Cardiac muscle cell (in vitro differentiated cells and primary cell): ENCODE measurements around the gene PSMD5. TPM values are rescaled to one million over a fixed set of nuclear protein-coding genes. Genes with fewer than 3 reads are reported as not detected.

Source experiments
- DNase-seq, 2 donors: peaks; one replicate each; pipeline versions ENCODE4 v3.0.0 to v3.0.0-alpha.2; 2010 to 2017; ENCODE audit warnings: low read depth in 1 of 2, low spot score in 1 of 2
- H3K27ac ChIP-seq: fragments of 200-600 bp; sonication (generic); 2 replicates; pipeline ENCODE4 v1.5.1; 2016
- H3K27me3 ChIP-seq: fragments of 200-600 bp; sonication (generic); 2 replicates; pipeline ENCODE4 v1.6.0; 2016; ENCODE audit warnings: control low read depth
- H3K36me3 ChIP-seq: fragments of 200-600 bp; sonication (generic); 2 replicates; pipeline ENCODE4 v1.5.1; 2016; ENCODE audit warnings: control low read depth
- H3K4me1 ChIP-seq: fragments of 200-600 bp; sonication (generic); 2 replicates; pipeline ENCODE4 v1.8.1; 2017; ENCODE audit warnings: low read depth, mild to moderate bottlenecking, mixed run types
- H3K4me3 ChIP-seq: fragments of 200-600 bp; sonication (generic); 2 replicates; pipeline ENCODE4 v1.5.1; 2016; ENCODE audit warnings: mild to moderate bottlenecking
- H3K9me3 ChIP-seq: fragments of 200-600 bp; sonication (generic); 2 replicates; pipeline ENCODE4 v1.5.1; 2017; ENCODE audit warnings: low read depth, mild to moderate bottlenecking, control low read depth
- polyA plus RNA-seq: library from polyadenylated mRNA; unstranded; fragments of >200 nt; fragmentation: Nextera tagmentation; extraction: Ambion mirVana; gene quantifications from 2 replicates; pipeline ENCODE4 v1.2.1, GENCODE V29; 2016
- total RNA-seq: library from RNA; depleted of rRNA; stranded (reverse); fragments of >200 nt; gene quantifications from 2 replicates; pipeline ENCODE4 v1.2.3, GENCODE V29; 2016
- TF ChIP-seq, protein P1 (sequence below): IDR thresholded peaks from 2 replicates; pipeline ENCODE4 v1.5.1; 2012; ENCODE audit warnings: low read depth, mild to moderate bottlenecking, low read length

The PSMD5 gene
- total and polyA plus RNA-seq, 2 experiments from 2014 or later = 16.0 to 25.3 TPM

DNA sequence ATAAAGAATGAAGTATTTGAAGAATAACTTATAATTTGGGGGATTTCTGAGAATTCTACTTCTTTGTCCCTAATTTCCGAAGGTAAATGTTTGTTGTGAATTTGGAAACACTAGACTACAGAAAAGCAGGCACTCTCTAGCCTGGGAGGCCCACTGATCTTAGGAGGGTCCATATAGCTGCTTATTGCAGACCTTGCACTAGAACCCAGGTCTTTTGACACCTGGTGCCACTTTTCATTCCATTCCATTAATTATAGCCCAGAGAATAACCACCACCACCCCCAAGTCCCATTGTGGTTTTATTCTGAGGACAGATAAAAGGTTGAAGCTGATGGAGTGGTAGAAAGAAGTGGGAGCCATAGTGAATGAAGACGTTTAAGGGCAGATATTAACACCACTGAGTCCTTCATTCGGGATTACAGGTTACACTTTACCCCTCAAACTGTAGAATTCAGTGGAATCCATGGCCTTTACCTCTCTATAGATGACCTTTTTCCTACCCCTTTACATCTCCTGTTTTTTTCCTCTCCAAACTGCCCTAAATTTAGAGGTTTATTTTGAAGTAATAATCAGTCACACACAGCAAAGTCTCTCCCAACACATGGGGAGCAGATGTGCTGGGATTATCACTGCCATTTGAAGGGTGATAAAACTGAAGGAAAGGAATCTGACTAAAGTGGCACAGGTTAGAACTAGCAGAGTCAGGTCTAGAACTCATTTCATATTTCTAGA, 12.0 kb upstream of the PSMD5 start:
- Histone ChIP-seq H3K4me3 (no peak overlapping the region), H3K27ac (no peak overlapping the region), H3K36me3 (no peaks in the 10 kb centered on the region), H3K4me1 (no peaks in the 10 kb centered on the region), H3K9me3 (no peaks in the 10 kb centered on the region), H3K27me3 (no peaks in the 10 kb centered on the region)
- DNase-seq = no peak
- TF ChIP-seq, protein P1, sequence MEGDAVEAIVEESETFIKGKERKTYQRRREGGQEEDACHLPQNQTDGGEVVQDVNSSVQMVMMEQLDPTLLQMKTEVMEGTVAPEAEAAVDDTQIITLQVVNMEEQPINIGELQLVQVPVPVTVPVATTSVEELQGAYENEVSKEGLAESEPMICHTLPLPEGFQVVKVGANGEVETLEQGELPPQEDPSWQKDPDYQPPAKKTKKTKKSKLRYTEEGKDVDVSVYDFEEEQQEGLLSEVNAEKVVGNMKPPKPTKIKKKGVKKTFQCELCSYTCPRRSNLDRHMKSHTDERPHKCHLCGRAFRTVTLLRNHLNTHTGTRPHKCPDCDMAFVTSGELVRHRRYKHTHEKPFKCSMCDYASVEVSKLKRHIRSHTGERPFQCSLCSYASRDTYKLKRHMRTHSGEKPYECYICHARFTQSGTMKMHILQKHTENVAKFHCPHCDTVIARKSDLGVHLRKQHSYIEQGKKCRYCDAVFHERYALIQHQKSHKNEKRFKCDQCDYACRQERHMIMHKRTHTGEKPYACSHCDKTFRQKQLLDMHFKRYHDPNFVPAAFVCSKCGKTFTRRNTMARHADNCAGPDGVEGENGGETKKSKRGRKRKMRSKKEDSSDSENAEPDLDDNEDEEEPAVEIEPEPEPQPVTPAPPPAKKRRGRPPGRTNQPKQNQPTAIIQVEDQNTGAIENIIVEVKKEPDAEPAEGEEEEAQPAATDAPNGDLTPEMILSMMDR = no peak

DNA sequence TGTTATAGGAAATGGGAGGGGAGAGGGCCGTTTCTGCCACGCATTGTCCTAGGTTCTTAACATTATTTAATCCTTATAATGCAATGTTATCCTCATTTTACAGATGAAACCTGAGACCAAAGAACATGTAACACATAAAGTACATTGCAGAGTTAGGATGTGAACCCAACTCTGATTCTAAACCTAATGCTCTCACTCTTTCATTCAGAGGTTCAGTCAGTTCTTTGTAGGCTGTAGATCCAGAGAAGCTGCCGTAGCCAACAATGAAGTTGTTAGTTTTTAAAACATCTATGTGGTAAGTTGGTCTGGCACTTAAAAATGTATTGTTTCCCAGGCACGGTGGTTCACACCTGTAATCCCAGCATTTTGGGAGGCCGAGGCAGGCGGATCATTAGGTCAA, 10.5 kb upstream of the PSMD5 start:
- TF ChIP-seq, protein P1 = no peak
- Histone ChIP-seq H3K36me3 (no peaks in the 10 kb centered on the region), H3K27ac (no peak overlapping the region)

GRCh38 chr9:120852240-120853010, 9.7 kb upstream of the PSMD5 start:
- Histone ChIP-seq H3K4me1 (no peaks in the 10 kb centered on the region), H3K27ac (no peak overlapping the region), H3K4me3 (no peak overlapping the region), H3K27me3 (no peaks in the 10 kb centered on the region), H3K9me3 (no peaks in the 10 kb centered on the region), H3K36me3 (no peaks in the 10 kb centered on the region)
- DNase-seq = no peak
- TF ChIP-seq, protein P1 = no peak

More for the DNA sequence above, 10.5 kb upstream of the PSMD5 start:
- no peaks in the 10 kb centered on the region for H3K27me3 ChIP-seq
- no peak overlapping the region for H3K4me3 ChIP-seq
- no peaks in the 10 kb centered on the region for H3K9me3 ChIP-seq
- no peak for DNase-seq
- no peaks in the 10 kb centered on the region for H3K4me1 ChIP-seq

DNA sequence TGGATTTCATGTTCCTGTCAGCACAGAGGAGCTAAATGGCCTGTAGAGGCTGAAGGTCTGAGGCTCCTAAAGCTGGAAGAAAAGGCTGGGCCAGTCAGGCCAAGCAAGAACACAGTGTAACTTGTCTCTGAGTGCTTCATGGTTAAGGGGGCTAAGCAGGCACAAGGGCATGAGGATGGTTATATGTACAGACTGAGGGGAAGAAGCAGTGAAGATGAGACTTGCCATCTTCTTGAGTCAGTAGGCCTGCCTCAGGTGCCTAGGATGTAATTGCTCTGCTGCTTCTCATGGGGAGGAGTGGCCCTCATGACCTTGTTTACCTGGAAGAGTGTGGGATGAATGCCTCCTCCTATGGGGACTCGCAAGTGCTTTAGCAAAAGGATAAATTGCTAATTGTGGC, 8.7 kb upstream of the PSMD5 start:
- TF ChIP-seq, protein P1 = no peak
- Histone ChIP-seq H3K27ac (no peak overlapping the region), H3K27me3 (no peaks in the 10 kb centered on the region), H3K4me1 (peaks cover 7% of the 10 kb centered on the region), H3K4me3 (no peak overlapping the region), H3K9me3 (no peaks in the 10 kb centered on the region), H3K36me3 (no peaks in the 10 kb centered on the region)
- no peak for DNase-seq

DNA sequence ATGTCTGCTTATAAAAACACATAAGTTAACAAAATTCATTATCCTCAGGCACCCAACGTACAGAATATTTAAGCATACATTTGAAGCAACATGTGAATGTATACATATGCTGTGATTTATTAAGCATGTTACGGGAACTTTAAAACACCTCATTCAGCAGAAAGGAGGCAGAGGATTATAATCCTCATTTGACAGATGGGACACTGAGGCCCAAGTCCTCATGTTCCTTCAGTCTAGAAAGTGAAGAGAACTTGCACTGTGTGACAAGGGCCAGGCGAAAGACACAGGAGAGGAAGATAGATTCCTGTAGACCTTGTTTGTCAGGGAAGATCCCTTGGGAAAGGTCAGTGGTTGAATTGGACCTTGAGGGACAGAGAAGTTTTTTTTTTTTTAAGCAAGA, 7.6 kb upstream of the PSMD5 start:
- TF ChIP-seq, protein P1 = no peak
- H3K4me1 ChIP-seq = peaks cover 14% of the 10 kb centered on the region

More for the DNA sequence above, 7.6 kb upstream of the PSMD5 start:
- Histone ChIP-seq H3K4me3 (no peak overlapping the region), H3K36me3 (no peaks in the 10 kb centered on the region), H3K9me3 (no peaks in the 10 kb centered on the region), H3K27ac (no peak overlapping the region), H3K27me3 (no peaks in the 10 kb centered on the region)
- no peak for DNase-seq
